H9 (cell line): ENCODE data around the gene TEX35. TPM values are rescaled to one million over a fixed set of nuclear protein-coding genes. Genes with fewer than 3 reads are reported as not detected.
A peak's percentile ranks its signal among the peaks of the same experiment; 100 is the strongest.

ENCODE experiments used
- DNase-seq: peaks from one replicate; pipeline ENCODE4 v3.0.0-alpha.2; 2017
- H2AFZ ChIP-seq: one replicate; pipeline ENCODE4 v1.6.1; 2013; ENCODE audit warnings: mild to moderate bottlenecking, low read length, control low read depth, moderate library complexity
- H2AK5ac ChIP-seq: 2 replicates; pipeline ENCODE4 v1.6.1; 2013; ENCODE audit warnings: low read length, control low read depth, mixed read lengths; ENCODE audit not compliant: insufficient read length
- H2BK120ac ChIP-seq: one replicate; pipeline ENCODE4 v1.6.1; 2013; ENCODE audit warnings: low read depth, mild to moderate bottlenecking, low read length, control low read depth, inconsistent platforms; ENCODE audit not compliant: poor library complexity, severe bottlenecking
- H2BK12ac ChIP-seq: 2 replicates; pipeline ENCODE4 v1.6.1; 2013; ENCODE audit warnings: low read length, control low read depth, mixed read lengths, low read depth; ENCODE audit not compliant: insufficient read length
- H2BK15ac ChIP-seq: 2 replicates; pipeline ENCODE4 v1.6.1; 2013; ENCODE audit warnings: low read depth, low read length, control low read depth
- H2BK20ac ChIP-seq: one replicate; pipeline ENCODE4 v1.6.1; 2013; ENCODE audit warnings: low read depth, mild to moderate bottlenecking, low read length, control low read depth, inconsistent platforms; ENCODE audit not compliant: poor library complexity, severe bottlenecking
- H2BK5ac ChIP-seq: 2 replicates; pipeline ENCODE4 v1.6.1; 2013; ENCODE audit warnings: low read length, control low read depth, mixed read lengths; ENCODE audit not compliant: insufficient read length
- H3K14ac ChIP-seq: 2 replicates; pipeline ENCODE4 v1.6.1; 2013; ENCODE audit warnings: low read length, control low read depth; ENCODE audit not compliant: insufficient read depth
- H3K18ac ChIP-seq: 2 replicates; pipeline ENCODE4 v1.6.1; 2013; ENCODE audit warnings: low read depth, mild to moderate bottlenecking, mixed read lengths, low read length, control low read depth; ENCODE audit not compliant: insufficient read length
- H3K23ac ChIP-seq: 2 replicates; pipeline ENCODE4 v1.6.1; 2013; ENCODE audit warnings: low read length, control low read depth, mixed read lengths, low read depth; ENCODE audit not compliant: insufficient read length
- H3K23me2 ChIP-seq: 2 replicates; pipeline ENCODE4 v1.6.1; 2013; ENCODE audit warnings: low read depth, mild to moderate bottlenecking, mixed read lengths, low read length, control low read depth; ENCODE audit not compliant: insufficient read length, poor library complexity, severe bottlenecking
- H3K27ac ChIP-seq: 2 replicates; pipeline ENCODE4 v1.5.1; 2013; ENCODE audit warnings: low read length, control low read depth, mixed read lengths, low read depth; ENCODE audit not compliant: insufficient read length
- H3K27me3 ChIP-seq: 2 replicates; pipeline ENCODE4 v1.6.1; 2013; ENCODE audit warnings: low read length, control low read depth, inconsistent platforms; ENCODE audit not compliant: insufficient read depth
- H3K4ac ChIP-seq: 2 replicates; pipeline ENCODE4 v1.6.1; 2013; ENCODE audit warnings: low read depth, mild to moderate bottlenecking, control low read depth, inconsistent platforms, low read length, moderate library complexity
- H3K4me1 ChIP-seq: 2 replicates; pipeline ENCODE4 v1.6.1; 2013; ENCODE audit warnings: low read length, control low read depth, inconsistent platforms; ENCODE audit not compliant: insufficient read depth
- H3K4me2 ChIP-seq: 2 replicates; pipeline ENCODE4 v1.6.1; 2013; ENCODE audit warnings: low read length, control low read depth, mixed read lengths; ENCODE audit not compliant: insufficient read length, insufficient read depth
- H3K56ac ChIP-seq: 2 replicates; pipeline ENCODE4 v1.6.1; 2013; ENCODE audit warnings: low read depth, mild to moderate bottlenecking, mixed read lengths, low read length, control low read depth; ENCODE audit not compliant: insufficient read length
- H3K79me1 ChIP-seq: 2 replicates; pipeline ENCODE4 v1.6.1; 2013; ENCODE audit warnings: low read depth, mild to moderate bottlenecking, moderate library complexity, low read length, control low read depth, inconsistent platforms; ENCODE audit not compliant: insufficient read depth, poor library complexity, severe bottlenecking
- H3K79me2 ChIP-seq: 2 replicates; pipeline ENCODE4 v1.6.1; 2013; ENCODE audit warnings: low read length, control low read depth, inconsistent platforms; ENCODE audit not compliant: insufficient read depth
- H3K9ac ChIP-seq: 2 replicates; pipeline ENCODE4 v1.6.1; 2013; ENCODE audit warnings: low read length, control low read depth, mixed read lengths; ENCODE audit not compliant: insufficient read length; ENCODE audit errors: extremely low read depth
- H3K9me3 ChIP-seq: one replicate; pipeline ENCODE4 v1.6.1; 2013; ENCODE audit warnings: low read depth, low read length, inconsistent platforms; ENCODE audit not compliant: control insufficient read depth
- H3T11ph ChIP-seq: one replicate; pipeline ENCODE4 v1.6.1; 2013; ENCODE audit warnings: mild to moderate bottlenecking, low read length, control low read depth, inconsistent platforms
- H4K20me1 ChIP-seq: one replicate; pipeline ENCODE4 v1.6.1; 2013; ENCODE audit not compliant: control insufficient read depth, insufficient read length, insufficient read depth
- H4K5ac ChIP-seq: 2 replicates; pipeline ENCODE4 v1.6.1; 2013; ENCODE audit warnings: low read depth, mild to moderate bottlenecking, mixed read lengths, low read length, control low read depth; ENCODE audit not compliant: insufficient read length
- H4K8ac ChIP-seq: replicated peaks from 2 replicates; pipeline ENCODE4 v1.6.1; 2013; ENCODE audit warnings: low read length, control low read depth, mixed read lengths, low read depth; ENCODE audit not compliant: insufficient read length
- H4K91ac ChIP-seq: 2 replicates; pipeline ENCODE4 v1.6.1; 2013; ENCODE audit warnings: low read depth, mild to moderate bottlenecking, moderate library complexity, mixed read lengths, low read length, control low read depth; ENCODE audit not compliant: insufficient read length
- H3K27ac Mint-ChIP-seq, 3 experiments: 2 replicates in 2 of 3; 3 replicates in 1 of 3; pipeline ENCODE4 v1.8.0; 2020 to 2021; ENCODE audit warnings: mixed read lengths in 3 of 3, mild to moderate bottlenecking in 1 of 3, moderate library complexity in 1 of 3
- H3K27me3 Mint-ChIP-seq: 2 replicates; pipeline ENCODE4 v1.8.0; 2021; ENCODE audit warnings: low read depth, mild to moderate bottlenecking, moderate library complexity, mixed read lengths
- H3K36me3 Mint-ChIP-seq, 3 experiments: 2 replicates in 2 of 3; 3 replicates in 1 of 3; pipeline ENCODE4 v1.8.0; 2020 to 2021; ENCODE audit warnings: low read depth in 3 of 3, mixed read lengths in 3 of 3; ENCODE audit not compliant: insufficient read depth in 1 of 3
- H3K4me1 Mint-ChIP-seq, 2 experiments: 2 replicates each; pipeline ENCODE4 v1.8.0; 2020; ENCODE audit warnings: mixed read lengths in 2 of 2
- H3K4me3 Mint-ChIP-seq, 2 experiments: 2 replicates in 1 of 2; 3 replicates in 1 of 2; pipeline ENCODE4 v1.8.0; 2020 to 2021; ENCODE audit warnings: mild to moderate bottlenecking in 2 of 2, mixed read lengths in 2 of 2, moderate library complexity in 1 of 2
- H3K9me3 Mint-ChIP-seq, 2 experiments: 2 replicates in 1 of 2; 3 replicates in 1 of 2; pipeline ENCODE4 v1.8.0; 2020; ENCODE audit warnings: mild to moderate bottlenecking in 2 of 2, mixed read lengths in 2 of 2, moderate library complexity in 1 of 2
- WGBS: extraction: QIAGEN DNeasy Blood & Tissue Kit; methylation state at CpG from one replicate; pipeline ENCODE4 v1.1.7; 2013; ENCODE audit warnings: missing lambda C conversion rate, low lambda C conversion rate, mixed read lengths; ENCODE audit not compliant: insufficient read length; ENCODE audit errors: extremely low coverage; 5-methylcytosine and 5-hydroxymethylcytosine counted together
- total RNA-seq: library from RNA; stranded (reverse); gene quantifications from 2 replicates; pipeline ENCODE4 v1.2.1, GENCODE V29; 2021
- TF ChIP-seq, protein P1 (sequence below): fragments of 200-600 bp; sonication (generic); conservative IDR thresholded peaks from 3 replicates; pipeline ENCODE4 v1.8.0; 2021; ENCODE audit warnings: antibody characterized with exemption, mild to moderate bottlenecking

Gene TEX35
- total RNA-seq, 1 experiment from 2014 or later: not detected

DNA sequence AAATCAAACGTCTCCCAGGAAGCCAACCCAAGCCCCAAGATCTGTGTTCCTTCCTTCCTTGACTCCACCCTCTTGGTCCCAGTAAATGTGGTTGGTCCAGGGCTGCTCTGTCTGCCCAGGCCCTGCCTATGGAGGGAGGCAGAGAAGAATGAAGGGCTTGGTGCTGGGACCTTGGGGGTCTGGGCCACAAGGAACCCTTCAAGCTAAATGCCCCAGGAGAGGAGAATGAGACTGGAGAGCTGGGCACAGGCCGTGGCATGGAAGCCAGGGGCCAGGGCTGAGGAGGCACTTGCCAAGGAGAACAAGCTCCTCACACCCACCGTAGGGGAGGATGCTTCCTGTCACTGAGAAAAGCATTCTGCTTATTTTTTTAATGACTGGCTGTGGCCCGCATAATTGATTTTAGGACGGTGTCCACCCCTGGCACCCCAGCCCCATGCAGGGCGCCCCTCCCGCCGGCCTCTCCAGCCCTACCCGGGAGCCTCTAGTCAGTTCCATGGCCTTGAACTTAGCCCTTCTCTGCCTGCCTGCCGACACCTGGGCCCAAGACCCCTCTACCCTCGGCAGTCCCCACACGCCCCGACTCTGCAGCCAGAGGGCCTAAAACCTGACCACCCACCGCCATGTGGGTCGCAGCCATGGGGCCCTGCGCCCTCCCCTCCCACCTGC is 17.0 kb upstream of the TEX35 start:
- Histone ChIP-seq H4K8ac (no peak overlapping the region), H2BK120ac (no peak overlapping the region), H4K5ac (no peak overlapping the region), H3K27ac (no peak overlapping the region), H3K9me3 (no peaks in the 10 kb centered on the region), H2AFZ (no peak overlapping the region), H4K91ac (no peak overlapping the region), H4K20me1 (no peaks in the 10 kb centered on the region), H3K56ac (no peak overlapping the region), H3K27me3 (no peaks in the 10 kb centered on the region), H2BK15ac (no peak overlapping the region), H2BK20ac (no peak overlapping the region), H2BK12ac (no peak overlapping the region), H3K4ac (no peak overlapping the region), H3K79me1 (no peaks in the 10 kb centered on the region), H3K23ac (no peak overlapping the region), H3K23me2 (no peaks in the 10 kb centered on the region), H3K79me2 (no peaks in the 10 kb centered on the region), H2BK5ac (no peak overlapping the region), H3T11ph (no peak overlapping the region), H3K18ac (no peak overlapping the region), H3K14ac (no peak overlapping the region), H3K4me1 (no peaks in the 10 kb centered on the region; the same call in 1 of the 2 replicates), H2AK5ac (no peak overlapping the region), H3K9ac (no peak overlapping the region), H3K4me2 (no peak overlapping the region)
- no peaks in the 10 kb centered on the region for H3K36me3 Mint-ChIP-seq
- DNase-seq: peak; percentile 25
- TF ChIP-seq, protein P1, sequence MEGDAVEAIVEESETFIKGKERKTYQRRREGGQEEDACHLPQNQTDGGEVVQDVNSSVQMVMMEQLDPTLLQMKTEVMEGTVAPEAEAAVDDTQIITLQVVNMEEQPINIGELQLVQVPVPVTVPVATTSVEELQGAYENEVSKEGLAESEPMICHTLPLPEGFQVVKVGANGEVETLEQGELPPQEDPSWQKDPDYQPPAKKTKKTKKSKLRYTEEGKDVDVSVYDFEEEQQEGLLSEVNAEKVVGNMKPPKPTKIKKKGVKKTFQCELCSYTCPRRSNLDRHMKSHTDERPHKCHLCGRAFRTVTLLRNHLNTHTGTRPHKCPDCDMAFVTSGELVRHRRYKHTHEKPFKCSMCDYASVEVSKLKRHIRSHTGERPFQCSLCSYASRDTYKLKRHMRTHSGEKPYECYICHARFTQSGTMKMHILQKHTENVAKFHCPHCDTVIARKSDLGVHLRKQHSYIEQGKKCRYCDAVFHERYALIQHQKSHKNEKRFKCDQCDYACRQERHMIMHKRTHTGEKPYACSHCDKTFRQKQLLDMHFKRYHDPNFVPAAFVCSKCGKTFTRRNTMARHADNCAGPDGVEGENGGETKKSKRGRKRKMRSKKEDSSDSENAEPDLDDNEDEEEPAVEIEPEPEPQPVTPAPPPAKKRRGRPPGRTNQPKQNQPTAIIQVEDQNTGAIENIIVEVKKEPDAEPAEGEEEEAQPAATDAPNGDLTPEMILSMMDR: no peak
- H3K9me3 Mint-ChIP-seq: no peaks in the 10 kb centered on the region
- WGBS: no CpG with 5 or more reads among the region's 16 CpGs
- H3K4me1 Mint-ChIP-seq: peaks cover 13 to 16% of the 10 kb centered on the region in 2 experiments
- H3K27me3 Mint-ChIP-seq: peaks cover 6% of the 10 kb centered on the region
- H3K4me3 Mint-ChIP-seq: no peak overlapping the region
- no peak overlapping the region for H3K27ac Mint-ChIP-seq
